Astrocyte (in vitro differentiated cells and primary cell): ENCODE measurements around the gene RIMS4. TPM values are rescaled to one million over a fixed set of nuclear protein-coding genes. Genes with fewer than 3 reads are reported as not detected.

Source experiments
- DNase-seq: peaks from one replicate; pipeline ENCODE4 v3.0.0-alpha.2; 2010; ENCODE audit warnings: low read depth
- FAIRE-seq: peaks from 2 replicates; lab custom pipeline; 2011; peaks lifted over from hg19 to GRCh38; lab: Jason Lieb, UNC
- H2AFZ ChIP-seq: 2 replicates; pipeline ENCODE4 v1.6.0; 2012; ENCODE audit warnings: low read depth, low read length, inconsistent platforms
- H3K27ac ChIP-seq: 2 replicates; pipeline ENCODE4 v1.5.1; 2011; ENCODE audit warnings: low read depth, low read length, inconsistent platforms
- H3K27me3 ChIP-seq: 2 replicates; pipeline ENCODE4 v1.6.0; 2011; ENCODE audit warnings: low read length, inconsistent platforms; ENCODE audit not compliant: insufficient read depth
- H3K36me3 ChIP-seq: 2 replicates; pipeline ENCODE4 v1.5.1; 2011; ENCODE audit warnings: low read length, inconsistent platforms; ENCODE audit not compliant: insufficient read depth
- H3K4me1 ChIP-seq: 2 replicates; pipeline ENCODE4 v1.5.1; 2011; ENCODE audit warnings: low read length, inconsistent platforms; ENCODE audit not compliant: insufficient read depth
- H3K4me2 ChIP-seq: 2 replicates; pipeline ENCODE4 v1.6.0; 2012; ENCODE audit warnings: low read length, inconsistent platforms
- H3K4me3 ChIP-seq: 2 replicates; pipeline ENCODE4 v1.5.1; 2011; ENCODE audit warnings: low read depth, mild to moderate bottlenecking, low read length, inconsistent platforms; ENCODE audit not compliant: insufficient read depth
- H3K79me2 ChIP-seq: 2 replicates; pipeline ENCODE4 v1.6.0; 2012; ENCODE audit warnings: mild to moderate bottlenecking, low read length, inconsistent platforms; ENCODE audit not compliant: insufficient read depth
- H3K9ac ChIP-seq: 2 replicates; pipeline ENCODE4 v1.6.0; 2012; ENCODE audit warnings: mild to moderate bottlenecking, low read length, inconsistent platforms
- H3K9me3 ChIP-seq: 2 replicates; pipeline ENCODE4 v1.5.1; 2012; ENCODE audit warnings: low read depth, mild to moderate bottlenecking, low read length, inconsistent platforms; ENCODE audit not compliant: insufficient read depth
- H4K20me1 ChIP-seq: 2 replicates; pipeline ENCODE4 v1.6.0; 2012; ENCODE audit warnings: low read length, inconsistent platforms; ENCODE audit not compliant: insufficient read depth
- H3K27ac Mint-ChIP-seq: one replicate; pipeline ENCODE4 v1.8.0; 2021; ENCODE audit warnings: mild to moderate bottlenecking, mixed read lengths; ENCODE audit not compliant: unreplicated experiment
- H3K27me3 Mint-ChIP-seq: one replicate; pipeline ENCODE4 v1.8.0; 2021; ENCODE audit warnings: low read depth, mixed read lengths; ENCODE audit not compliant: unreplicated experiment
- H3K36me3 Mint-ChIP-seq: one replicate; pipeline ENCODE4 v1.8.0; 2021; ENCODE audit warnings: low read depth, mixed read lengths; ENCODE audit not compliant: unreplicated experiment
- H3K4me1 Mint-ChIP-seq: one replicate; pipeline ENCODE4 v1.8.0; 2021; ENCODE audit warnings: low read depth, mixed read lengths; ENCODE audit not compliant: unreplicated experiment
- H3K4me3 Mint-ChIP-seq: one replicate; pipeline ENCODE4 v1.8.0; 2021; ENCODE audit warnings: mild to moderate bottlenecking, moderate library complexity, mixed read lengths; ENCODE audit not compliant: unreplicated experiment
- H3K9me3 Mint-ChIP-seq: one replicate; pipeline ENCODE4 v1.8.0; 2021; ENCODE audit warnings: mild to moderate bottlenecking, mixed read lengths; ENCODE audit not compliant: unreplicated experiment
- EZH2 ChIP-seq: IDR thresholded peaks from 2 replicates; pipeline ENCODE4 v1.6.1; 2012; ENCODE audit warnings: mild to moderate bottlenecking, low read length, inconsistent platforms; ENCODE audit not compliant: insufficient read depth
- total RNA-seq: library from RNA; stranded (reverse); gene quantifications from 2 replicates; pipeline ENCODE4 v1.2.1, GENCODE V29; 2021
- TF ChIP-seq, protein P1 (sequence below): IDR thresholded peaks from 2 replicates; pipeline ENCODE4 v1.5.1; 2011; ENCODE audit warnings: low read depth, mild to moderate bottlenecking, inconsistent platforms, low read length, moderate library complexity; ENCODE audit not compliant: insufficient read depth

RIMS4 gene
- total RNA-seq, 1 donor from 2014 or later = 0.48 TPM

DNA sequence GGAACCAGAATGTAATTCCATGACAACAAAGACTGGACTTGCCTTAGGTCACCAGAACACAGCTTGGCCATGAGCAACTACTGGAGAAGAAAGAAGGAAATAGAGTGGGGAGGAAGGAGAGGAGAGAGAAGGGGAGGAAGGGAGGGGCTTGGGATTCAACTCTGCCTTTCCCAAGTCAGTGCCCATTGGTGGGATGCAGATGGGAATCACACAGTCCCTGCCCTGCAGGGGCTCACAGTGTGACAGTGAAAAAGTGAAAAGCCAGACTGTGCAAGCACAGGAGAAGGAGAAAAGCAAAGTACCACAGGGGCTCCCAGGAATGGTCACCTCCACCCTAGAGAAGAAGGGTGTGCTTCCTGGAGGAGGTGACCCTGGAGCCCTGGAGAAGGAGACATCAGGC is 14.0 kb downstream of the RIMS4 start:
- peaks cover 23% of the 10 kb centered on the region for H3K27me3 Mint-ChIP-seq
- H3K4me3 Mint-ChIP-seq = no peak overlapping the region
- no peak overlapping the region for H3K27ac Mint-ChIP-seq
- TF ChIP-seq, protein P1, sequence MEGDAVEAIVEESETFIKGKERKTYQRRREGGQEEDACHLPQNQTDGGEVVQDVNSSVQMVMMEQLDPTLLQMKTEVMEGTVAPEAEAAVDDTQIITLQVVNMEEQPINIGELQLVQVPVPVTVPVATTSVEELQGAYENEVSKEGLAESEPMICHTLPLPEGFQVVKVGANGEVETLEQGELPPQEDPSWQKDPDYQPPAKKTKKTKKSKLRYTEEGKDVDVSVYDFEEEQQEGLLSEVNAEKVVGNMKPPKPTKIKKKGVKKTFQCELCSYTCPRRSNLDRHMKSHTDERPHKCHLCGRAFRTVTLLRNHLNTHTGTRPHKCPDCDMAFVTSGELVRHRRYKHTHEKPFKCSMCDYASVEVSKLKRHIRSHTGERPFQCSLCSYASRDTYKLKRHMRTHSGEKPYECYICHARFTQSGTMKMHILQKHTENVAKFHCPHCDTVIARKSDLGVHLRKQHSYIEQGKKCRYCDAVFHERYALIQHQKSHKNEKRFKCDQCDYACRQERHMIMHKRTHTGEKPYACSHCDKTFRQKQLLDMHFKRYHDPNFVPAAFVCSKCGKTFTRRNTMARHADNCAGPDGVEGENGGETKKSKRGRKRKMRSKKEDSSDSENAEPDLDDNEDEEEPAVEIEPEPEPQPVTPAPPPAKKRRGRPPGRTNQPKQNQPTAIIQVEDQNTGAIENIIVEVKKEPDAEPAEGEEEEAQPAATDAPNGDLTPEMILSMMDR = no peak
- TF ChIP-seq EZH2 = no peak
- H3K4me1 Mint-ChIP-seq = peaks cover 9% of the 10 kb centered on the region
- Histone ChIP-seq H4K20me1 (no peaks in the 10 kb centered on the region), H3K36me3 (no peaks in the 10 kb centered on the region), H3K27ac (no peak overlapping the region), H3K4me3 (no peak overlapping the region), H3K79me2 (no peaks in the 10 kb centered on the region), H2AFZ (no peak overlapping the region), H3K4me1 (no peaks in the 10 kb centered on the region), H3K9ac (no peak overlapping the region), H3K27me3 (peaks cover 11% of the 10 kb centered on the region), H3K4me2 (no peak overlapping the region), H3K9me3 (no peaks in the 10 kb centered on the region)
- DNase-seq = no peak
- no peaks in the 10 kb centered on the region for H3K9me3 Mint-ChIP-seq
- H3K36me3 Mint-ChIP-seq = no peaks in the 10 kb centered on the region
- no peak for FAIRE-seq

DNA sequence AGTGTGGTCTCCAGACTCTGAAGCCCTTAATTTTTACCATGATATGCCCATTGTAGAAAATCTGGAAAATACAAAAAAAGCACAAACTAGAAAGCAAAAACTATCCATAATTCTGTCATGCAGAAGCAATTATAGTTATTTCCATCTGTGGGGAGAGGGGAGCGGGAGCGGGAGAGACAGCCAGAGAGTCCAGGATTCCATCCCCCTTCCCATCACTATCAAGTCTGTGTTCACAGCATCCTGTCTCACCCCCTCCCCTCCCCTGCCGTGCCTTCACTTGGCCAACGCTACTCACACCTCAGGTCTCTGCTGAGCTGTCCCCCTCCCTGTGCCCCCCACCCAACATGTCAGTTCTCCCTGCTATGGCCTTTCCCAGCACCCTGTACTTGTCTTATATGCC is 14.5 kb downstream of the RIMS4 start:
- Histone ChIP-seq H4K20me1 (no peaks in the 10 kb centered on the region), H3K4me1 (no peaks in the 10 kb centered on the region), H3K9me3 (no peaks in the 10 kb centered on the region), H3K27ac (no peak overlapping the region), H3K27me3 (peaks cover 11% of the 10 kb centered on the region), H2AFZ (no peak overlapping the region), H3K4me2 (no peak overlapping the region), H3K36me3 (no peaks in the 10 kb centered on the region), H3K9ac (no peak overlapping the region), H3K4me3 (no peak overlapping the region), H3K79me2 (no peaks in the 10 kb centered on the region)
- DNase-seq (no peak), FAIRE-seq (no peak)
- Mint-ChIP-seq H3K27ac (no peak overlapping the region), H3K9me3 (no peaks in the 10 kb centered on the region), H3K4me1 (peaks cover 7% of the 10 kb centered on the region), H3K27me3 (peaks cover 23% of the 10 kb centered on the region), H3K36me3 (no peaks in the 10 kb centered on the region), H3K4me3 (no peak overlapping the region)
- no peak for TF ChIP-seq EZH2

GRCh38 chr20:44792796-44793195 is 17.6 kb downstream of the RIMS4 start:
- Mint-ChIP-seq H3K4me1 (peaks cover 4% of the 10 kb centered on the region), H3K27ac (no peak overlapping the region), H3K36me3 (no peaks in the 10 kb centered on the region), H3K9me3 (no peaks in the 10 kb centered on the region), H3K4me3 (no peak overlapping the region), H3K27me3 (peaks cover 28% of the 10 kb centered on the region)
- Histone ChIP-seq H3K4me3 (no peak overlapping the region), H3K4me1 (no peaks in the 10 kb centered on the region), H3K9ac (no peak overlapping the region), H3K27ac (no peak overlapping the region), H3K9me3 (no peaks in the 10 kb centered on the region), H3K4me2 (no peak overlapping the region), H2AFZ (no peak overlapping the region), H3K36me3 (no peaks in the 10 kb centered on the region), H4K20me1 (no peaks in the 10 kb centered on the region), H3K27me3 (peaks cover 11% of the 10 kb centered on the region), H3K79me2 (no peaks in the 10 kb centered on the region)
- no peak for DNase-seq
- no peak for FAIRE-seq
- TF ChIP-seq, protein P1 = no peak
- no peak for TF ChIP-seq EZH2
